Tibial nerve (tissue), 4 donors: Measurements from ENCODE around the gene WDTC1. TPM values are rescaled to one million over a fixed set of nuclear protein-coding genes. Genes with fewer than 3 reads are reported as not detected.

ENCODE experiments used
- DNase-seq, 2 donors: peaks; one replicate each; pipeline ENCODE4 v3.0.0-alpha.2; 2019; ENCODE audit warnings: low spot score in 2 of 2
- H3K27ac ChIP-seq, 4 donors: fragments of 200-600 bp; sonication (generic) in 3 of 4; one replicate each; pipeline ENCODE4 v1.5.1; 2017 to 2019; ENCODE audit warnings: mild to moderate bottlenecking in 1 of 4
- H3K27me3 ChIP-seq, 2 donors: fragments of 200-600 bp; sonication (generic) in 1 of 2; one replicate each; pipeline versions ENCODE4 v1.5.1 to v1.6.0; 2017 to 2019
- H3K36me3 ChIP-seq, 3 donors: fragments of 200-600 bp; sonication (generic); one replicate each; pipeline ENCODE4 v1.5.1; 2018 to 2019
- H3K4me1 ChIP-seq, 4 donors: fragments of 200-600 bp; sonication (generic) in 3 of 4; one replicate each; pipeline ENCODE4 v1.5.1; 2017 to 2019
- H3K4me3 ChIP-seq, 4 donors: fragments of 200-600 bp; sonication (generic) in 3 of 4; one replicate each; pipeline ENCODE4 v1.5.1; 2017 to 2019; ENCODE audit warnings: mild to moderate bottlenecking in 1 of 4, moderate library complexity in 1 of 4
- H3K9me3 ChIP-seq, 4 donors: fragments of 200-600 bp; sonication (generic) in 3 of 4; one replicate each; pipeline ENCODE4 v1.5.1; 2017 to 2019
- CTCF ChIP-seq, 5 experiments: fragments of 200-600 bp in 3 of 5; fragments of 450-650 bp in 2 of 5; sonication (generic) in 3 of 5; IDR thresholded peaks; one replicate each; pipeline ENCODE4 v1.5.1; 2016 to 2019; ENCODE audit warnings: antibody characterized with exemption in 5 of 5, mild to moderate bottlenecking in 3 of 5, moderate library complexity in 2 of 5
- EP300 ChIP-seq, 2 donors: sonication (generic); formaldehyde crosslinking; IDR thresholded peaks; one replicate each; pipeline ENCODE4 v1.6.1; 2017; ENCODE audit warnings: antibody characterized with exemption in 2 of 2, mild to moderate bottlenecking in 1 of 2
- POLR2A ChIP-seq, 2 donors: fragments of 450-650 bp; IDR thresholded peaks; one replicate each; pipeline ENCODE4 v1.6.1; 2017; ENCODE audit warnings: antibody characterized with exemption in 2 of 2, mild to moderate bottlenecking in 2 of 2, moderate library complexity in 2 of 2
- WGBS, 2 donors: methylation state at CpG; one replicate each; pipeline ENCODE4 v1.1.5; 2018; 5-methylcytosine and 5-hydroxymethylcytosine counted together
- total RNA-seq, 4 donors: library from RNA; depleted of rRNA; stranded (reverse); fragments of >200 nt; gene quantifications; one replicate each; pipeline ENCODE4 v1.1.0, GENCODE V29; 2016

WDTC1 gene
- total RNA-seq, 4 donors from 2014 or later, result 33.0 to 51.0 (median 38.4) TPM

DNA sequence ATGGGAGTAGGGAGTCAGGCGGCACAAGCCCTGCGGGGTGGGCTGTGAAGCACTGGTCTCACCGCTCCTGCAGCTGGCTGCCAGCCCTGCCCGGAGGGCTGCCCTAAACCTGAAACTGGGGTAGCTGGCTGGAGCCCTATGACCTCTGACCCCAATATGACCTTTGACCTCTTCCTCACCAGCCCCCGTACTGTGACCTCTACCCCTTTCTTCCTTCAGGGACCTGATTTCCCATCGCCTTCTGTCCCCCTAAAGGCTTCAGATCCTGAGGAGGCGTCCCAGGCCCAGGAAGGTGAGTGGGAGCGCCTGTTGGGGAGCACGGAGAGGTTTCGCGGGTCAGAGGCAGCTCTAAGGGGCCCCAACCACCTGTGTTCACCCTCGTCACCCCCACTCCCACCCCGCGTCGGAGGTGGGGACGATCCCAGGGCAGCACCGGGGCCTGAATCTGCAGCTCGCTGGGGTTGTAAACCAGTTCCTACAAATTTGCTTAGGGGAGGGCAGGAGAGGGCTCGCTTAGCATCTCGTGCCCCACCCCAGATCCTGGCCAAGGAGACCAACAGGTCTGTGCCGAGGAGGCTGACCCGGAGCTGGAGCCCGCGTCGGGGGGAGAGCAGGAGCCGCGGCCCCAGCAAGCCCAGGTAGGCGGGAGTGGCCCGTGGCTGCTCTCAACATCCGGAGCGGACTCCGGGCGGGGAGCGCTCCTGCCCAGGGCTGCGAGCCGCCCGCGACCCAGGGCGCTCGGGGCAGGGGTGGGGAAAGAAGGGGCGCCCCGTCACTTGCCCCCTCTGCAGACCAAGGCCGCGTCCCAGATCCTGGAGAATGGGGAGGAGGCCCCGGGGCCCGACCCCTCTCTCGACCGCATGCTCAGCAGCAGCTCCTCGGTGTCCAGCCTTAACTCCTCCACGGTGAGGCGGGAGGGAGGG is 114.7 kb downstream of the WDTC1 start:
- Histone ChIP-seq H3K27ac (peak overlapping the region in 1 of 4 donors; percentile 19), H3K36me3 (peaks cover 0 to 14% (median 0%) of the 10 kb centered on the region in 3 donors), H3K4me3 (peak overlapping the region; percentile 15 to 54 (median 35)), H3K4me1 (peaks cover 0 to 29% (median 24%) of the 10 kb centered on the region in 4 donors), H3K9me3 (no peaks in the 10 kb centered on the region), H3K27me3 (peaks cover 0 to 19% of the 10 kb centered on the region in 2 donors)
- WGBS, 2 donors, result 23% methylated on average over 36 to 39 of the region's 51 CpGs
- TF ChIP-seq EP300 (IDR thresholded peaks at IDR 0.05) (no peak), POLR2A (IDR thresholded peaks at IDR 0.05) (no peak), CTCF (IDR thresholded peaks at IDR 0.05) (no peak)
- no peak for DNase-seq

DNA sequence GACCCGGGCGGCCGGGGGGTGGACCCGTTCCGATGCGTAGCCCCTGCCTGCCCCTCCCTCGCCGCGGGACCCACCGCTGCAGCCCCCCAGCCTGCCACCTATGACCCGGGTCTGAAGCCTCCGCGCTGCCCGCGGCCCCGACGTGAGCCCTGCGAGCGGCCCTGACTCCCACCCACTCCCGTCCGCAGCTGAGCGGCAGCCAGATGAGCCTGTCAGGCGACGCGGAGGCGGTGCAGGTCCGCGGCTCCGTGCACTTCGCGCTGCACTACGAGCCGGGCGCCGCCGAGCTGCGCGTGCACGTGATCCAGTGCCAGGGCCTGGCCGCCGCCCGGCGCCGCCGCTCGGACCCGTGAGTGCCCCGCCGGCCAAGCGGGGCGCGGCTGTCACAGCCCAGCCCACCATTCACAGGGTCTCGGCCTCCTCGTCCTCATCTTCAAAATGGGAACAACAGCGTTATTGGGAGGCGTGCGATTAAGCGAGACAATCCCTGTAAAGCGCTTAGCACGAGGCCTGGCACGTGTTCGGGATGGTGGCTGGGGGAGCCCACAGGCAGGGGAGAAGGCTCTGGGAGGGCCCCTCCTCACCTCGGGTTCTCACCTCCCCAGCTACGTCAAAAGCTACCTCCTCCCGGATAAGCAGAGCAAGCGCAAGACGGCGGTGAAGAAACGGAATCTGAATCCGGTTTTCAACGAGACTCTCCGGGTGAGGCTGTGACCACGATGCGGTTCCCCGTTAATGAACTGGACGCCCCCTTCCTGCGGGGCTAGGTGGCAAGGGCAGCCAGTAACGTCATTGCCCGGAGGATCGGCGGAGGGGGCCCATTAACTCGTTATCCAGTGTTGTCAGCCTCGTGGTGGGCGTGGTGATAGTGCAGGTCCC is 115.6 kb downstream of the WDTC1 start:
- no peak for TF ChIP-seq POLR2A (IDR thresholded peaks at IDR 0.05)
- peak in 2 of 5 experiments; percentile 6 to 24 for TF ChIP-seq CTCF (IDR thresholded peaks at IDR 0.05)
- peak overlapping the region; percentile 15 to 54 (median 35) for H3K4me3 ChIP-seq
- 5 to 18% methylated on average over 10 to 61 of the region's 84 CpGs for whole genome bisulfite sequencing, 2 donors
- H3K9me3 ChIP-seq, result no peaks in the 10 kb centered on the region
- H3K27me3 ChIP-seq, result peaks cover 0 to 19% of the 10 kb centered on the region in 2 donors
- H3K36me3 ChIP-seq, result peaks cover 0 to 23% (median 0%) of the 10 kb centered on the region in 3 donors
- peak overlapping the region in 1 of 4 donors; percentile 19 for H3K27ac ChIP-seq
- H3K4me1 ChIP-seq, result peaks cover 0 to 29% (median 24%) of the 10 kb centered on the region in 4 donors
- no peak for DNase-seq

DNA sequence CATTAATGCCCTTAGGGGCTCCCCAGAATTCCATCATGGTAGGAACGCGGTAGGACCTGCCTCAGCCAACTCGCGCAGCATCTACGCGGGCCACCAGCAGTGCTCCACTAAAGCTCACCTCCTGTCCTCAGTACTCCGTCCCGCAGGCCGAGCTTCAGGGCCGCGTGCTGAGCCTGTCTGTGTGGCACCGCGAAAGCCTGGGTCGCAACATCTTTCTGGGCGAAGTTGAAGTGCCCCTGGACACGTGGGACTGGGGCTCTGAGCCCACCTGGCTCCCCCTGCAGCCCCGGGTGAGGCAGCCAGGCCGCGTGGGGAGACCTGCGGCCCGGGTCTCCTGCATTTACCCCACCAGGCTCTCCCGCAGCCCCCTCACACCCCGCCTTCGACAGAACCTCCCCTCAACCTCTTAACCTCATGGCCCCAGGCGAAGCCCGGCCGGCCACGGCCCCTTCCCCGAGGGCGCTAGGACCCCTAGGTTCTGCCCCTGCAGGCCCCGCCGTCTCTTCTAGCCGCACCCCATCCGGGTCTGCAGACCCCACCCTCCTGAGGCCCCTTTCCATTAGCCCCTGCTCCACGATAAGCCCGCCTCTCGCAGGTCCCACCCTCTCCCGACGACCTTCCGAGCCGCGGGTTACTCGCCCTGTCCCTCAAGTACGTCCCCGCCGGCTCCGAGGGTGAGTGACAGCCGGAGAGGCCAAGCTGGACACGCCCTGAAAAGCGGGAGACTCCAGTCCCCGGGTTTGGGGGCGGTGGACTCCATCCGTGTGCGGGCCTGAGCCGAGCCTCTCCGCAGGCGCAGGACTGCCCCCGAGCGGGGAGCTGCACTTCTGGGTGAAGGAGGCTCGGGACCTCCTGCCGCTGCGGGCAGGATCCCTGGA is 116.5 kb downstream of the WDTC1 start:
- peaks cover 0 to 32% (median 0%) of the 10 kb centered on the region in 3 donors for H3K36me3 ChIP-seq
- WGBS, 2 donors, result 29 to 35% methylated on average over 39 to 51 of the region's 62 CpGs
- peak in 1 of 2 donors; percentile 15 for TF ChIP-seq EP300 (IDR thresholded peaks at IDR 0.05)
- no peak for TF ChIP-seq POLR2A (IDR thresholded peaks at IDR 0.05)
- TF ChIP-seq CTCF (IDR thresholded peaks at IDR 0.05), result peak in 1 of 5 experiments; percentile 2
- H3K9me3 ChIP-seq, result no peaks in the 10 kb centered on the region
- peaks cover 0 to 29% (median 24%) of the 10 kb centered on the region in 4 donors for H3K4me1 ChIP-seq
- no peak for DNase-seq
- H3K27ac ChIP-seq, result peak overlapping the region in 3 of 4 donors; percentile 26 to 69 (median 64)
- peaks cover 0 to 19% of the 10 kb centered on the region in 2 donors for H3K27me3 ChIP-seq
- H3K4me3 ChIP-seq, result peak overlapping the region in 3 of 4 donors; percentile 26 to 54 (median 44)

DNA sequence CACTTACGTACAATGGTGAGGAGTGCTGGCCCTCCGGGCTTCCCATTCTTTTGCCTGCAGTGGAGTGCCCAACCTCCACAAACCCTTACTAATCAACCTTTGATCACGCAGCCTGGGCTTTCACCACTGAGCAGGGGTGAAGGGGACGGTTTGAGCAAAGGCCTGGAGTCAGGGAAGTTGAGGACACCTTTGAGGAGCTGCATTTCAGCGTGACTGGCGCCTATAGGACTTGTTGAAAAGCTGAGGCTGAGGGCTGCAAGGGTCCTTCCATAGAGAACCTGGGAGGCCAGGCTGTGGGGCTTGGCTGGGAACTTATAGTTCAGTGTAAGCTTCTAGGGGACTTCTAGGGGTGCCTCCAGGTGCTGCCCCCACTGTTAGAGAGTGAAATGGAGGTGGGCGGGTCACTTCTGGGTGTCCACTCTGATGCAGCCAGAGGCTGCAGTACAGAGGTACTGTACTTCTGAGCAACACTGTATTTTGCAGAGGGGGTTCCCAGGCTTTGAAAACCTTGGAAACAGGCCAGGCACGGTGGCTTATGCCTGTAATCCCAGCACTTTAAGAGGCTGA is 117.2 kb downstream of the WDTC1 start:
- no peaks in the 10 kb centered on the region for H3K9me3 ChIP-seq
- TF ChIP-seq CTCF (IDR thresholded peaks at IDR 0.05) (no peak), EP300 (IDR thresholded peaks at IDR 0.05) (no peak), POLR2A (IDR thresholded peaks at IDR 0.05) (no peak)
- H3K27me3 ChIP-seq, result peaks cover 0 to 19% of the 10 kb centered on the region in 2 donors
- H3K27ac ChIP-seq, result peak overlapping the region in 3 of 4 donors; percentile 26 to 69 (median 64)
- H3K4me1 ChIP-seq, result peaks cover 0 to 30% (median 25%) of the 10 kb centered on the region in 4 donors
- WGBS, 2 donors, result 42 to 68% methylated on average over 5 to 7 of the region's 8 CpGs
- peaks cover 3 to 39% (median 4%) of the 10 kb centered on the region in 3 donors for H3K36me3 ChIP-seq
- no peak for DNase-seq
- H3K4me3 ChIP-seq, result peak overlapping the region in 2 of 4 donors; percentile 44 to 54
